ENCODE measurements around the gene COX5A. TPM values are rescaled to one million over a fixed set of nuclear protein-coding genes. Genes with fewer than 3 reads are reported as not detected.

Gene COX5A
- total and polyA plus RNA-seq, 2 of the 13 experiments (the other 11 are each of a cell fraction or from before 2014, with no cell fraction given), result 158 to 218 TPM

DNA sequence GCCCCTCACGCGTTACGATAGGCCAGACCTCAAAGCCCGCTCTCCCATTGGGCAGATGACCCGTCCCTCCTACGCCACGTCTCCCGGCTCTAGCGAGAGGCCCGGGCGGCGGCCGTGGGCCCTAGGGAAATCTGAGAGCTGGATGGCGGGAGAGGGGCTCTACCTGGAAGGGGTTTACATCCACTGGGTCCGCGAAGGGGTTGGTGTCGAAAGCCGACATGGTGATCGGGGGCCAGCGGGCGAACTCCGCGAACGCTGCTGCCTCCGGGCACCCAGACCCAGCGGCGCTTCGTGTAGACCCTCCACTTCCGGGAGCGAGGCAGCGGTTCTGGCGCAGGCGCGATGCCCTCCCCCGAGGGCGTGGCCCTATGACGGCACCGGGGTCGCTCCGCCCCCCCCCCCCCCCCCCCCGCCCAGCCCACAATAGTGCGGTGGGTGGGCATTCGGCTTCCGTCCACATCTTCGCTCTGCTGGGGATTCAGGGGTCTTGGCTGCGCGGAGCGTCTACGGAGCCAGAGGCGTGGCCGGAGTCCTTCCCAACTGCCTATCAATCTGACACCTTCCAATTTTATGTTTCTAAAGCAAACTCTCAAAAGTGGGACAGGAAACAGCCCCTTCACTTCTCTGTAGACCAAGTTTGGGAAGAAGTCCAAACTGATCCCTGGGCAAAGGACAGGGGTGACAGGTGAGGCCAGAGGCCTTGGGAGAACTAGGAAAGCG lies 64.7 kb downstream of the COX5A start, which contains the start of gene SCAMP2 (continued):
- TF ChIP-seq ZNF264 (CRISPR knock-in tag; IDR thresholded peaks at IDR 0.05) (0 out of 2 replicates have a peak, but pooled peaks have one; percentile 62), FOXM1 (CRISPR knock-in tag; IDR thresholded peaks at IDR 0.05) (no peak), MED8 (CRISPR knock-in tag; IDR thresholded peaks at IDR 0.05; ENCODE audit: insufficient replicate concordance) (no peak), ETV5 (CRISPR knock-in tag; IDR thresholded peaks at IDR 0.05; ENCODE audit: borderline replicate concordance) (peak; percentile 52; the same call in 1 of the 2 replicates), ATM (IDR thresholded peaks at IDR 0.05; ENCODE audit: borderline replicate concordance) (no peak), SIX1 (CRISPR knock-in tag; IDR thresholded peaks at IDR 0.05; ENCODE audit: borderline replicate concordance) (no peak), KDM5B (CRISPR knock-in tag; IDR thresholded peaks at IDR 0.05; ENCODE audit: borderline replicate concordance) (peak; percentile 85), SNAPC2 (CRISPR knock-in tag; IDR thresholded peaks at IDR 0.05) (peak; percentile 59; the same call in 1 of the 2 replicates), SYNCRIP (IDR thresholded peaks at IDR 0.05; ENCODE audit: insufficient read depth, low read depth, low read length) (no peak), ZNF556 (CRISPR knock-in tag; IDR thresholded peaks at IDR 0.05; ENCODE audit: borderline replicate concordance) (peak; percentile 63; the same call in 1 of the 2 replicates), ZFP62 (CRISPR knock-in tag; IDR thresholded peaks at IDR 0.05) (no peak), DNMT3B (CRISPR knock-in tag; conservative IDR thresholded peaks at IDR 0.05) (0 out of 2 replicates have a peak, but pooled peaks have one; percentile 45), MEF2D (CRISPR knock-in tag; IDR thresholded peaks at IDR 0.05) (no peak; the same call in 1 of the 2 replicates), BCL6 (CRISPR knock-in tag; IDR thresholded peaks at IDR 0.05) (no peak), ZNF232 (CRISPR knock-in tag; IDR thresholded peaks at IDR 0.05; ENCODE audit: borderline replicate concordance) (no peak), ZNF782 (CRISPR knock-in tag; IDR thresholded peaks at IDR 0.05; ENCODE audit: borderline replicate concordance) (0 out of 2 replicates have a peak, but pooled peaks have one; percentile 68), ASH2L (IDR thresholded peaks at IDR 0.05; ENCODE audit: insufficient read length, low read depth, low read length) (peak; percentile 96), CHD2 (IDR thresholded peaks at IDR 0.05; ENCODE audit: low read depth, low read length) (0 out of 2 replicates have a peak, but pooled peaks have one; percentile 10), KLF9 (CRISPR knock-in tag; IDR thresholded peaks at IDR 0.05; ENCODE audit: low read depth) (no peak), ZC3H13 (CRISPR knock-in tag; IDR thresholded peaks at IDR 0.05) (no peak), ZNF331 (CRISPR knock-in tag; IDR thresholded peaks at IDR 0.05) (no peak), SMARCE1 (IDR thresholded peaks at IDR 0.05; ENCODE audit: borderline replicate concordance) (no peak), ATF1 (CRISPR knock-in tag; IDR thresholded peaks at IDR 0.05) (peak; percentile 77), ZNF740 (CRISPR knock-in tag; IDR thresholded peaks at IDR 0.05) (peak; percentile 88), ZFP36L2 (CRISPR knock-in tag; IDR thresholded peaks at IDR 0.05) (0 out of 2 replicates have a peak, but pooled peaks have one; percentile 57)
- TF ChIP-seq, protein P1, sequence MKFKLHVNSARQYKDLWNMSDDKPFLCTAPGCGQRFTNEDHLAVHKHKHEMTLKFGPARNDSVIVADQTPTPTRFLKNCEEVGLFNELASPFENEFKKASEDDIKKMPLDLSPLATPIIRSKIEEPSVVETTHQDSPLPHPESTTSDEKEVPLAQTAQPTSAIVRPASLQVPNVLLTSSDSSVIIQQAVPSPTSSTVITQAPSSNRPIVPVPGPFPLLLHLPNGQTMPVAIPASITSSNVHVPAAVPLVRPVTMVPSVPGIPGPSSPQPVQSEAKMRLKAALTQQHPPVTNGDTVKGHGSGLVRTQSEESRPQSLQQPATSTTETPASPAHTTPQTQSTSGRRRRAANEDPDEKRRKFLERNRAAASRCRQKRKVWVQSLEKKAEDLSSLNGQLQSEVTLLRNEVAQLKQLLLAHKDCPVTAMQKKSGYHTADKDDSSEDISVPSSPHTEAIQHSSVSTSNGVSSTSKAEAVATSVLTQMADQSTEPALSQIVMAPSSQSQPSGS (CRISPR knock-in tag; IDR thresholded peaks at IDR 0.05), result peak; percentile 15; the same call in 1 of the 2 replicates
- TF ChIP-seq, protein P2, sequence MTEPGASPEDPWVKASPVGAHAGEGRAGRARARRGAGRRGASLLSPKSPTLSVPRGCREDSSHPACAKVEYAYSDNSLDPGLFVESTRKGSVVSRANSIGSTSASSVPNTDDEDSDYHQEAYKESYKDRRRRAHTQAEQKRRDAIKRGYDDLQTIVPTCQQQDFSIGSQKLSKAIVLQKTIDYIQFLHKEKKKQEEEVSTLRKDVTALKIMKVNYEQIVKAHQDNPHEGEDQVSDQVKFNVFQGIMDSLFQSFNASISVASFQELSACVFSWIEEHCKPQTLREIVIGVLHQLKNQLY (CRISPR knock-in tag; IDR thresholded peaks at IDR 0.05), result no peak
- TF ChIP-seq, protein P3, sequence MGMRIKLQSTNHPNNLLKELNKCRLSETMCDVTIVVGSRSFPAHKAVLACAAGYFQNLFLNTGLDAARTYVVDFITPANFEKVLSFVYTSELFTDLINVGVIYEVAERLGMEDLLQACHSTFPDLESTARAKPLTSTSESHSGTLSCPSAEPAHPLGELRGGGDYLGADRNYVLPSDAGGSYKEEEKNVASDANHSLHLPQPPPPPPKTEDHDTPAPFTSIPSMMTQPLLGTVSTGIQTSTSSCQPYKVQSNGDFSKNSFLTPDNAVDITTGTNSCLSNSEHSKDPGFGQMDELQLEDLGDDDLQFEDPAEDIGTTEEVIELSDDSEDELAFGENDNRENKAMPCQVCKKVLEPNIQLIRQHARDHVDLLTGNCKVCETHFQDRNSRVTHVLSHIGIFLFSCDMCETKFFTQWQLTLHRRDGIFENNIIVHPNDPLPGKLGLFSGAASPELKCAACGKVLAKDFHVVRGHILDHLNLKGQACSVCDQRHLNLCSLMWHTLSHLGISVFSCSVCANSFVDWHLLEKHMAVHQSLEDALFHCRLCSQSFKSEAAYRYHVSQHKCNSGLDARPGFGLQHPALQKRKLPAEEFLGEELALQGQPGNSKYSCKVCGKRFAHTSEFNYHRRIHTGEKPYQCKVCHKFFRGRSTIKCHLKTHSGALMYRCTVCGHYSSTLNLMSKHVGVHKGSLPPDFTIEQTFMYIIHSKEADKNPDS (CRISPR knock-in tag; IDR thresholded peaks at IDR 0.05), result no peak

All from HepG2 (cell line).